HUES64 (cell line): ENCODE data around the gene KCNA5.

ENCODE experiments used
- H3K27ac ChIP-seq: 2 replicates; pipeline ENCODE4 v1.7.0; 2013; ENCODE audit warnings: low read depth, low read length, inconsistent platforms
- H3K27me3 ChIP-seq: 2 replicates; pipeline ENCODE4 v1.6.1; 2013; ENCODE audit warnings: mild to moderate bottlenecking, low read length; ENCODE audit not compliant: insufficient read depth
- H3K36me3 ChIP-seq: 2 replicates; pipeline ENCODE4 v1.6.1; 2013; ENCODE audit warnings: mild to moderate bottlenecking, low read length; ENCODE audit not compliant: insufficient read depth
- H3K4me1 ChIP-seq: 2 replicates; pipeline ENCODE4 v1.6.1; 2013; ENCODE audit warnings: mild to moderate bottlenecking, low read length, moderate library complexity; ENCODE audit not compliant: insufficient read depth
- H3K4me3 ChIP-seq: 2 replicates; pipeline ENCODE4 v1.5.1; 2013; ENCODE audit warnings: mild to moderate bottlenecking, low read length, moderate library complexity
- H3K9ac ChIP-seq: 2 replicates; pipeline ENCODE4 v1.6.1; 2013; ENCODE audit warnings: mild to moderate bottlenecking, low read depth, low read length
- H3K9me3 ChIP-seq: 2 replicates; pipeline ENCODE4 v1.6.1; 2013; ENCODE audit warnings: low read depth, low read length; ENCODE audit not compliant: insufficient read depth
- WGBS: fragments of 150-250, 120-280 bp; methylation state at CpG from one replicate; pipeline ENCODE4 v1.1.7; 2013; ENCODE audit warnings: missing lambda C conversion rate; 5-methylcytosine and 5-hydroxymethylcytosine counted together

Gene KCNA5

GRCh38 chr12:5083955-5084849 is 40.5 kb downstream of the KCNA5 start:
- 67% methylated on average over 11 of the region's 11 CpGs for WGBS

GRCh38 chr12:5085896-5086295 is 42.2 kb downstream of the KCNA5 start:
- Histone ChIP-seq H3K27ac (no peak overlapping the region), H3K9ac (no peak overlapping the region), H3K36me3 (no peaks in the 10 kb centered on the region), H3K9me3 (no peaks in the 10 kb centered on the region), H3K4me3 (no peak overlapping the region), H3K27me3 (no peaks in the 10 kb centered on the region), H3K4me1 (no peaks in the 10 kb centered on the region)
- WGBS, result 92% methylated on average over 3 of the region's 3 CpGs

More at GRCh38 chr12:5083955-5084849, 40.5 kb downstream of the KCNA5 start:
- Histone ChIP-seq H3K9me3 (no peaks in the 10 kb centered on the region), H3K4me1 (peaks cover 4% of the 10 kb centered on the region; the same call in 1 of the 2 replicates), H3K27ac (no peak overlapping the region), H3K27me3 (no peaks in the 10 kb centered on the region), H3K4me3 (no peak overlapping the region), H3K9ac (no peak overlapping the region), H3K36me3 (no peaks in the 10 kb centered on the region)

- Histone ChIP-seq H3K4me1 (no peaks in the 10 kb centered on the region), H3K9me3 (no peaks in the 10 kb centered on the region), H3K9ac (no peak overlapping the region), H3K36me3 (no peaks in the 10 kb centered on the region), H3K27ac (no peak overlapping the region), H3K27me3 (no peaks in the 10 kb centered on the region), H3K4me3 (no peak overlapping the region)
- WGBS, result 93% methylated on average over 16 of the region's 16 CpGs
Observed at GRCh38 chr12:5087831-5088554, 44.3 kb downstream of the KCNA5 start.

GRCh38 chr12:5088586-5089264 is 45.0 kb downstream of the KCNA5 start:
- Histone ChIP-seq H3K27ac (no peak overlapping the region), H3K27me3 (no peaks in the 10 kb centered on the region), H3K9ac (no peak overlapping the region), H3K9me3 (no peaks in the 10 kb centered on the region), H3K4me1 (no peaks in the 10 kb centered on the region), H3K4me3 (no peak overlapping the region), H3K36me3 (no peaks in the 10 kb centered on the region)
- WGBS, result 91% methylated on average over 18 of the region's 18 CpGs

GRCh38 chr12:5094551-5094950 is 50.9 kb downstream of the KCNA5 start:
- no peaks in the 10 kb centered on the region for H3K9me3 ChIP-seq
- H3K27me3 ChIP-seq, result no peaks in the 10 kb centered on the region
- no peak overlapping the region for H3K4me3 ChIP-seq
- no peaks in the 10 kb centered on the region for H3K4me1 ChIP-seq
- H3K9ac ChIP-seq, result no peak overlapping the region
- no peaks in the 10 kb centered on the region for H3K36me3 ChIP-seq
- no peak overlapping the region for H3K27ac ChIP-seq
- 88% methylated on average over 1 of the region's 1 CpG for WGBS

GRCh38 chr12:5094986-5095385 is 51.3 kb downstream of the KCNA5 start:
- WGBS, result 88% methylated on average over 3 of the region's 3 CpGs
- Histone ChIP-seq H3K9ac (no peak overlapping the region), H3K36me3 (no peaks in the 10 kb centered on the region), H3K27me3 (no peaks in the 10 kb centered on the region), H3K27ac (no peak overlapping the region), H3K4me3 (no peak overlapping the region), H3K4me1 (no peaks in the 10 kb centered on the region), H3K9me3 (no peaks in the 10 kb centered on the region)
